Measurements from ENCODE around the gene DLGAP1. TPM values are rescaled to one million over a fixed set of nuclear protein-coding genes. Genes with fewer than 3 reads are reported as not detected.
A peak's percentile ranks its signal among the peaks of the same experiment; 100 is the strongest.

Gene DLGAP1
- total and polyA plus RNA-seq, 7 donors, result 0.13 to 2.6 (median 1.3) TPM; not detected in 1

GRCh38 chr18:3753106-3753505 lies 702.0 kb downstream of the DLGAP1 start:
- H3K4me3 ChIP-seq, result no peak overlapping the region
- peaks cover 0 to 7% (median 0%) of the 10 kb centered on the region in 4 donors for H3K9me3 ChIP-seq
- 87 to 88% methylated on average over 4 of the region's 4 CpGs for WGBS, 2 donors
- TF ChIP-seq POLR2AphosphoS5 (IDR thresholded peaks at IDR 0.05) (no peak), EP300 (IDR thresholded peaks at IDR 0.05) (no peak), CTCF (IDR thresholded peaks at IDR 0.05) (no peak), POLR2A (IDR thresholded peaks at IDR 0.05) (no peak)
- no peak for DNase-seq
- no peaks in the 10 kb centered on the region for H3K4me1 ChIP-seq
- no peak overlapping the region for H3K27ac ChIP-seq
- intact Hi-C loops (cut with DNase I), result no loop called here
- H3K27me3 ChIP-seq, result no peaks in the 10 kb centered on the region
- H3K36me3 ChIP-seq, result no peaks in the 10 kb centered on the region

GRCh38 chr18:3748086-3748485 lies 707.0 kb downstream of the DLGAP1 start:
- no peak for TF ChIP-seq POLR2AphosphoS5 (IDR thresholded peaks at IDR 0.05)
- no peak for TF ChIP-seq EP300 (IDR thresholded peaks at IDR 0.05)
- TF ChIP-seq CTCF (IDR thresholded peaks at IDR 0.05), result no peak
- no peak for TF ChIP-seq POLR2A (IDR thresholded peaks at IDR 0.05)
- intact Hi-C loops (cut with DNase I), result no loop called here
- H3K36me3 ChIP-seq, result no peaks in the 10 kb centered on the region
- H3K27ac ChIP-seq, result no peak overlapping the region
- no peaks in the 10 kb centered on the region for H3K27me3 ChIP-seq
- H3K9me3 ChIP-seq, result no peaks in the 10 kb centered on the region
- no peaks in the 10 kb centered on the region for H3K4me1 ChIP-seq
- WGBS, 2 donors, result 68 to 95% methylated on average over 3 of the region's 3 CpGs
- H3K4me3 ChIP-seq, result no peak overlapping the region
- no peak for DNase-seq

GRCh38 chr18:3747176-3747973 lies 707.7 kb downstream of the DLGAP1 start:
- intact Hi-C loops (cut with DNase I), result no loop called here
- Histone ChIP-seq H3K27ac (no peak overlapping the region), H3K9me3 (no peaks in the 10 kb centered on the region), H3K27me3 (no peaks in the 10 kb centered on the region), H3K4me3 (no peak overlapping the region), H3K36me3 (no peaks in the 10 kb centered on the region), H3K4me1 (no peaks in the 10 kb centered on the region)
- TF ChIP-seq CTCF (IDR thresholded peaks at IDR 0.05), result no peak
- peak in 1 of 4 donors; percentile 43 for TF ChIP-seq POLR2AphosphoS5 (IDR thresholded peaks at IDR 0.05)
- peak in 1 of 4 donors; percentile 36 for TF ChIP-seq EP300 (IDR thresholded peaks at IDR 0.05)
- 61 to 73% methylated on average over 14 of the region's 14 CpGs for WGBS, 2 donors
- no peak for DNase-seq

- H3K4me3 ChIP-seq, result no peak overlapping the region
- WGBS, 2 donors, result 27 to 44% methylated on average over 1 of the region's 1 CpG
- no peak for DNase-seq
- H3K4me1 ChIP-seq, result no peaks in the 10 kb centered on the region
- no peak overlapping the region for H3K27ac ChIP-seq
- intact Hi-C loops (cut with DNase I), result no loop called here
- no peaks in the 10 kb centered on the region for H3K36me3 ChIP-seq
- H3K9me3 ChIP-seq, result no peaks in the 10 kb centered on the region
- TF ChIP-seq POLR2A (IDR thresholded peaks at IDR 0.05) (no peak), EP300 (IDR thresholded peaks at IDR 0.05) (no peak), CTCF (IDR thresholded peaks at IDR 0.05) (no peak), POLR2AphosphoS5 (IDR thresholded peaks at IDR 0.05) (no peak)
- no peaks in the 10 kb centered on the region for H3K27me3 ChIP-seq
These were observed 712.6 kb downstream of the DLGAP1 start for GRCh38 chr18:3742541-3742940.
